Activated CD4-positive, alpha-beta T cell treated with anti-CD3 and anti-CD28 coated beads, Interleukin-2, Interleukin-4, amounts not matched to agents 100 ng/mL and 50 ng/mL, durations not matched to agents 16 hours and 8 hours (primary cell): Measurements from ENCODE around the gene PGPEP1.
A peak's percentile ranks its signal among the peaks of the same experiment; 100 is the strongest.
"Not testable (repeated sequence)": the region's sequence is repeated elsewhere in the genome, so short reads cannot be mapped to it uniquely, and the experiment has no call there.

Source experiments
- DNase-seq: peaks from one replicate; pipeline ENCODE4 v3.0.0-alpha.2; 2020; ENCODE audit warnings: low spot score

Gene PGPEP1

DNA sequence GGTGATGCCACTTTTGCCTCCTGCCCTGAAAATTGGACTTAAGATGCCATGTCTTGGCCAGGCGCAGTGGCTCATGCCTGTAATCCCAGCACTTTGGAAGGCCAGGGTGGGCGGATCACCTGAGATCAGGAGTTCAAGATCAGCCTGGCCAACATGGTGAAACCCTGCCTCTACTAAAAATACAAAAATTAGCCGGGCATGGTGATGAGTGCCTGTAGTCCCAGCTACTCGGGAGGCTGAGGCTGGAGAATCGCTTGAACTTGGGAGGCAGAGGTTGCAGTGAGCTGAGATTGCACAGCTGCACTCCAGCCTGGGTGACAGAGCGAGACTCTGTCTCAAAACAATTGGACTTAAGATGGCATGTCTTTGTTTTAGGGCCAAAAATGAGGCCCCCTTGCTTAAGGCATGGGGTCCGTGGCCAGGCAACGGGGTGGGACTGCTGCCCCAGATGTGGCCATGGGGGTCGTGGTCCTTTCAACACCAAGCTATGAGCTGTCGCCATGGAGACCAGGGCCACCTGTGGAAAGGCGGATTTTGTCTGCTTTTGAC, 24.0 kb downstream of the PGPEP1 start:
- DNase-seq = not testable (repeated sequence)

DNA sequence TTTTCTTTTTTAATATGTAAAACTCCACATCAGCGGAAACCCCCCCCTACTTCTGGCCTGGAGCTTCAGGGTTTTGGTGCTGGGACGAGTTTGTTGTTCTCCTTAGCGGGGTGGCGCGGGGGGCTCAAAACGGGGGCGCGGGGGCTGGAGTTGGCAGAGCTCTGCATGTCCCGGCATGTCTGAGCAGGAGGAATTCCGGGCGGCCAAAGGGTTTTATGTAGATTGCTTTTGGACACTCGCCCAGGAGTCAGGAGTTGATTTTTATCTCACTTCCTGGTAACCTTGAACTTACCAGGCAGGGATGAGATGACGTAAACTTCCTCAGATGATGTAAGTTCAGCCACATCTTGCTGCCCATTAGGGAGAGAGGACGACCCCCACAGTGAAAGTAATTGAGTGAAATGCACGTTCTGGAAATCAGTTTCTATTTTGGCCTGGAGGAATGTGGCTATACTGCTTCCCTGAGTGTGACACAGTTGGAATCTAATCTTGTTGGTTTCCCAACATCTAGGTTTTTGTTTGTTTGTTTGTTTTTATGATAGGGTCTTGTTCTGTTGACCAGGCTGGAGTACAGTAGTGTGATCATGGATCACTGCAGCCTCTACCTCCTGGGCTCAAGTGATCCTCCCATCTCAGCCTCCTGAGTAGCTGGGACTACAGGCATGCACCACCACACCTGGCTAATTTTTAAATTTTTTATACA, 24.6 kb downstream of the PGPEP1 start:
- DNase-seq = no peak

DNA sequence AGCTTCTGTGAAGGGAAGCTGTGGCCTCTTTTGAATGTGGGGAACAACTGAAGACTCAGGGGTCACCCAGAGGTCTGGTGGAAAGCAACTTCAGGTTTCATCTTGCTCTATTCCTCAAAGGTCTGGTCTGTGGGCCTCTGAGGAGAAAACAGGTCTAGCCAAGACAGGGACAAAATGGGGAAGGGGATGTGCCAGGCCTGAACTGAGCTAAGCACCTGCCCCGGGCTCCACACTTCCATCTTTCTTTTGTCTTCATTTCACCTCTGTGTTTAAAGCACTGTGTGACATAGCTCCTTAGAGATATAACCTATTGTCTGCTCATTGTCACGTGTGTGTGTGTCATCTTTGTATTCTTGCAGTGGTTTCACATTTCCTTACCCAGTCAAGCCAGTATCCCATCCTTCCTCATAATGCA, 25.6 kb downstream of the PGPEP1 start:
- no peak for DNase-seq

DNA sequence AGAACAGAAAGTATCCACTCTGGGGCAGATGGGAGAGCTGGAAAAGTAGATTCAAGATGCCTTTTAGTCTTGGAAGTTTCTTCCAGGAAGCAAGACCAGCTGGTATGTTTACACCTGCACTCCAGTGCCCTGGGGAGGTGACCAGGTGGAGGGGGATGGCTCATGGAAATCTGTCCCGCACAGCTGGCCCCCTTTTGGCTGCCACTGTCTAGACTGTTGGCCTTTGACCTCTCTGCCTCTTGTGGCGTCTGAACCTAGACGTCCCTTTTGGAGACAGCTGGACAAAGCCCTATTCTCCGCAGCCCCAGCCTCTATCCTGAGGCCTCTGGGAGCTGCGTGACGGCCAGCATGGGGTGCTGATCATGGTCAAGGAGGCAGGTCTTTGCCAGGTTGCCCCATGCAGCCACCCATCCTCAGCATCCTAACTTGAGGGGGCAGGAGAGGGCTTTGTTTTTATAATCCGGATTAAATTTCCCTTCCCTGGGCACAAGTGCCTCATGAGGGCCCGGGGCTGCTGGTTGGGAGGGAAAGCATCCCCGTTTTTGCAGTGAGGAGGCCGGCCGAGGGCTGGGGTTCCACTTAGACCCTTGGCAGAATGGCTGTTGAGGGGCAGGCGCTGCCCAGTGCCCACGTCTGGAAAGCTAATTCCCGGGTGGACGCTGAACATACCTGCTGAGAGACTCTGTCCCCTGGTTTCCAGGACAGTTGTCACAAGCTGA, 28.3 kb downstream of the PGPEP1 start:
- DNase-seq = no peak

DNA sequence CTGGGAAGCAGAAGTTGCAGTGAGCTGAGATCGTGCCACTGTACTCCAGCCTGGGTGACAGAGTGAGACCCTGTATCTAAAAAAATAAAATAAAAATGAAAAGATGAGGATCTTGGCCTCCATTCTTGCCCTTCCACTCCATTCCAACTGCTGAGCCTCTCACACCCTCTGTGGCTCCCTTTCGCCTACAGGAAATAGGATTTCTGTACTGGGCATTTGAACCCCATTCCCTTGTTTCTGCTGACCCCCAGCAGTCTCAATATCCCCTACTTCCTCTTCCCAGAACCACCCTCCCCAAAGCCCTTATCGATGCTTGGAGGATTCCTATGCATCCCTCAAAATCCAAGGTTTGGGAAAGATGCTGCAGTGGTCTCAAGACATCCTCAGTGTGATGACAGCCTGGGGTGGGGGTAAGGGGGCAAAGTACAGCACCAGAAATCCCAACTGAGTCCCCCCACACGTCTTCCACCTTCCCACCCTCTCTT, 33.1 kb downstream of the PGPEP1 start:
- DNase-seq = no peak

DNA sequence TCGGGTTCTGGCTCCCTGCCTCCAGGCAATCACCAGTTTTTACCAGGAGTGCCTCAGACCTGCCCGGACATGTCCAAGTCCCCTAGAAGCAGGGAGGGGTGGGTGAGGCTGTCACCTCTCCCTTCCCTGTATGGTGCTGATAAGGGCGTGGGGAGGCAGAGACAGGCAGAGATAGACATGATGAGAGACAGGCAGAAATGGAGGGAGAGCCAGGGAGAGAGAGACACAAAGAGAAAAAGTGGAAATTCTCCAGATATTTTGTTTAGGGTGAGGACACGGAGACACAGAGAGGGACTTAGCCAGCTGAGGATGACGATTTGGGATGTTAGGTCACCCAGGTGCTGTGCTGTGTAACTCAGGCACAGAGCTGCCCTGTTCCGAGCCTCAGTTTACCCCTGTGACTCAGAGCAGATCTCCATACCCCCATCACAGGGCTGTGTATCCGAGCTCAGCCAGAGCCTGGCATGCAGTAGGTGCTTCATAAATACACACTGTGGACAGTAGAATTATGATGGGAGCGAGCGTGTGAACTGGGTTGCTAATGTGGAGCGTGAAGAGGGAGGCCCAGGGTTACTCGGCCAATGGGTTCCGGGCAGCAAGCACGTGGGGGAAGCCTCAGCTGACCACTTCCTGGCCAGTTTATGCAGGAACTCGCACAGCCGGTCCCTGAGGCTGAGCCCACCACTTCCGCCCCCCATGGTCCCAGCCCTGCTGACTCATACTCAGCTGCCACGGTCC, 33.7 kb downstream of the PGPEP1 start:
- DNase-seq = peak; percentile 77

DNA sequence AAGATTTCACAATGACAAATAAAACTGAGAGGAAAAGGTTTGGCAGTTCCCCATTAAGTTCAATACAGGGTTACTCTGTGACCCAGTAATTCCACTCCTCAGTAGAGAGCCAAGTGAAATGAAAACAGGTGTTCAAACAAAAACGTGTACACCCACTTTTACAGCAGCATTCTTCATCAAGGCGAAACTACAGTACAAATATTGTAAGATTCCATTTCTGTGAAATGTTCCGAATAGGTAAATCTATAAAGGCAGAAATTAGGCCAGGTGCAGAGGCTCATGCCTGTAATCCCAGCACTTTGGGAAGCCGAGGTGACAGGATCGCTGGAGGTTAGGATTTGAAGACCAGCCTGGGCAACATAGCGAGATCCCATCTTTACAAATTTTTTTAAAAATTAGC, 36.6 kb downstream of the PGPEP1 start:
- DNase-seq = no peak

DNA sequence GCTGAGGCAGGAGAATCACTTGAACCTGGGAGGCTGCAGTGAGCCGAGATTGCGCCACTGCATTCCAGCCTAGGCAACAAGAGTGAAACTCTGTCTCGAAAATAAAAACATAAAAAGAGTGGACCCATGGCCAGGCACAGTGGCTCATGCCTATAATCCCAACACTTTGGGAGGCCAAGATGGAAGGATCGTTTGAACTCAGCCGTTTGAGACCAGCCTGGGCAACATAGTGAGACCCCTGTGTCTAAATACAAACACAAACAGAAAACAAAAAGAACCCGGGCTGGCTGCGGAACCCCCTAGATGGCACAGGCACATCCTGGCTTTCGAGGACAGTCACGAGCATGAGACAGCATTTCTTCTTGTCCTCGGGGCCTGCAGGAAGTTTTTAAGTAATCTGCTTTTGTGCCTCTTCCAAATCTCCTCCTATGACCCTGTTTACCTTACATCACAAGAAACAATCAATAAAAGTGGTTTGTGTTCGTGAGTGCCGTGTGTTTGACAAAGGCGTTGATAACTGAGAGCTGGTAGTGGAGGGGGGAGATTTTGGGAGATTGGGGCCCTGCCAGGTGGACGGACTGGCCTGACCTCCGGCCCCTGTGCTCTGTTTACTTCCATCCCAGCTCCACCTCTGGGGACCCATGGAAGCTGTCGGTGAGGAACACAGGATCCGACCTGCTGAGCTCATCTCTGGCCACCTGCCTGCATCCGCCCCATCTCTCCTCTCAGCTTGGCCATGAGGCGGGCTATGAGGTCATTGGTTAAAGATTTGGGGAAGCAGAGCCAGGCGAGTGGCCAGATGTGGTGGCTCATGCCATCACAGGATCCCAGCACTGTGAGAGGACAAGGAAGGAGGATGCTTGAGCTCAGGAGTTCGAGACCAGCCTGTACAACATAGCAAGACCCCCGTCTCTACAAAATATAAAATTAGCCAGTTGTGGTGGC, 39.7 kb downstream of the PGPEP1 start:
- DNase-seq = no peak

DNA sequence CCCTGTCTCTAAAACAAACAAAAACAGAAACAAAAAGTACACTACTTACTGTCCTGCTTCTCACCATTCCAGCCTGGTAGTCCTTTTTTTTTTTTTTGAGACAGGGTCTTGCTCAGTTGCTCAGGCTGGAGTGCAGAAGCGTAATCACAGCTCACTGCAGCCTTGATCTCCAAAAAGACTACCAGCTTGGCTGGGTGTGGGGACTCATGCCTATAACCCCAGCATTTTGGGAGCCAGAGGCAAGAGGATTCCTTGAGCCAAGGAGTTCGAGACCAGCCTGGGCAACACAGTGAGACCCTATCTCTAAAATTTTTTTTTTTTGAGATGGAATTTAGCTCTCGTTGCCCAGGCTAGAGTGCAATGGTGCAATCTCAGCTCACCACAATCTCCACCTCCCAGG, 40.4 kb downstream of the PGPEP1 start:
- DNase-seq = no peak

DNA sequence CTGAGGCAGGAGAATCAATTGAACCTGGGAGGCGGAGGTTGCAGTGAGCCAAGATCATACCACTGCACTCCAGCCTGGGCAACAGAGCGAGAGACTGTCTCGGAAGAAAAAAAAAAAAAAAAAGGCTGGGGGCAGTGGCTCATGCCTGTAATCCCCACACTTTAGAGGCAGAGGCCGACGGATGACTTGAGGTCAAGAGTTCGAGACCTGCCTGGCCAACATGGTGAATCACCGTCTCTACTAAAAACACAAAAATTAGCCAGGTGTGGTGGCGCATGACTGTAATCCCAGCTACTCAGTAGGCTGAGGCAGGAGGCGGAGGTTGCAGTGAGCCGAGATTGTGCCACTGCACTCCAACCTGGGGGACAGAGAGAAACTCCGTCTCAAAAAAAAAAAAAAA, 43.2 kb downstream of the PGPEP1 start:
- DNase-seq = not testable (repeated sequence)

DNA sequence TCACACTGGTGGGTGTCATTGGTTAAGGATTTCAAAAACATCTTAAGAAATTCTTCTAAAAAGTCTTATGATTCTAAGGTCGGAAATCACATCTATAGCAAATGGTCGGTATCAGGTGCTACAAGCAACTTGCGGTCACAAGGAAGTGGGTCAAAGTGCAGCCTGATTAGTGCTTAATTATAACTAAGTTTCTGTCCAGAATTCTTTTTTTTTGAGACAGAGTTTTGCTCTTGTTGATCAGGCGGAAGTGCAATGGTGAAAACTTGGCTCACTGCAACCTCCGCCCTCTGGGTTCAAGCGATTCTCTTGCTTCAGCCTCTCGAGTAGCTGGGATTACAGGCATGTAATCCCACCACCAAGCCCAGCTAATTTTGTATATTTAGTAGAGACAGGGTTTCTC, 44.4 kb downstream of the PGPEP1 start:
- DNase-seq = no peak

DNA sequence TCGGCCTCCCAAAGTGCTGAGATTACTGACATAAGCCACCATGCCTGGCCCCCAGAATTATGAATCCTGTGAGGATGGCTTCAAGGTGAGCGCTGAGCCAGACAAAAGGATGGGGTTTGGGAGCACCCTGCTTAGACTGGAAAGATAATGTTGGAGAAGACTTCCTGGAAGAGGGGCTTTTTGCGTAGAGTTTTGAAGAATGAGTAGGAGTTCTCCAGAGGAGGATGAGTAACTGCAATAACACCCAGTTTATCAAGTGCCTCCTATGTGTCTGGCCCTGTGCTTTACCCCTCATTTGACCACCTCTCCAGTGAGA, 44.9 kb downstream of the PGPEP1 start:
- no peak for DNase-seq

DNA sequence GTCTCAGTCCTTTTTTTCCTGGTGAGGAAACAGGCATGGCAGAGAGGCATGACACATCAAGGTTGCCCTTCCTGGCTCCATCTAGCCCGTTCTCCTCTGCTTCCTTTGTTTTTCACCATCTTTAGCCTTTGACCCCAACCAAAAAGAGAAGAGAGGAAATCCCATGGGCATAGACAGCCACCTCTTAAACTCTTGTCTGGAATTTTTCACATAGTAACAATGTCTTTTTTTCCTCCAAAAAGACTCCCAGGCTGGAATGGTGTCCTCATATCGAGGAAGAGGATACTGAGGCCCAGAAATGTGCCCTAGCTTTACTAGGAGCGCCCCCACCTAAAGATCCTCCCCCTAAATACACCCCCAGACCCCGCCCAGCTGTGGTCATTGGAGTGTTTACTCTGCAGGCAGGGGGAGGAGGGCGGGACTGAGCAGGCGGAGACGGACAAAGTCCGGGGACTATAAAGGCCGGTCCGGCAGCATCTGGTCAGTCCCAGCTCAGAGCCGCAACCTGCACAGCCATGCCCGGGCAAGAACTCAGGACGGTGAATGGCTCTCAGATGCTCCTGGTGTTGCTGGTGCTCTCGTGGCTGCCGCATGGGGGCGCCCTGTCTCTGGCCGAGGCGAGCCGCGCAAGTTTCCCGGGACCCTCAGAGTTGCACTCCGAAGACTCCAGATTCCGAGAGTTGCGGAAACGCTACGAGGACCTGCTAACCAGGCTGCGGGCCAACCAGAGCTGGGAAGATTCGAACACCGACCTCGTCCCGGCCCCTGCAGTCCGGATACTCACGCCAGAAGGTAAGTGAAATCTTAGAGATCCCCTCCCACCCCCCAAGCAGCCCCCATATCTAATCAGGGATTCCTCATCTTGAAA, 45.5 kb downstream of the PGPEP1 start, which contains the start of gene GDF15:
Gene GDF15 (plus strand): TSS at position 484 of the 868 bp plus-strand sequence. CDS start 32 bp downstream, at position 516.
- DNase-seq = peak; percentile 31

DNA sequence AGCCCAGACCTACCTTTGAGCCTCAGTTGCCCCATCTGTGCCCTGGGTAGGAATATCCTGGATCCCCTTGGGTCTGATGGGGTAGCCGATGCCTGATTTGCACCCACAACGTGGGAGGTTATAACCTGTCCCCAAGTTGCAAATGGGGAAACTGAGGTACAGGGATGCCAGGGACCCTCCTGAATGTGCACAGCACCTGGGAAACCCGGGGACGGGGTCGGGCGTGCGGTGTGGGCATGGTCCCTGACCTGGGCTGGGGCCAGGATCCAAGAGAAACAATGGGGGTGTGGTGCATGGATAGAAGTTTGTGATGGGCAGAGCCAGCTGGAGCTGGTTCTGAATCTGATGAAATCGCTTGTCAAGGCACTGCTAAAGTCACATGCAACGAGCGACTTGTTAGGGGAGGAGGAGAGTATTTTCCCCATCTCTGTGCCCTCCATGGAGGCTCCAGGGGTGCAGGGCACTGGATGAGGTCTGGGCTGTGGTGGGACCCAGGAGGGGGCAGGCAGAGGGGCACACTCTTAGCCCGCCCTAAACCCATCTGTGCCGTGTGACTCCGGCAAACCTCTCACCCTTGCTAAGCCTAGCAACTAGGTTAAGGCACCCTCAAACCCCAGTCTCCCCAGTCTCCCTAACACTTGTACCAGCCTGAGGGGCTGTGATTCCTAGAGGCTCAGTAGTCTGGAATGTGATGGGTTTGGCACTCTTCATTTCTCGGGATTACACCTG, 46.3 kb downstream of the PGPEP1 start:
- no peak for DNase-seq

DNA sequence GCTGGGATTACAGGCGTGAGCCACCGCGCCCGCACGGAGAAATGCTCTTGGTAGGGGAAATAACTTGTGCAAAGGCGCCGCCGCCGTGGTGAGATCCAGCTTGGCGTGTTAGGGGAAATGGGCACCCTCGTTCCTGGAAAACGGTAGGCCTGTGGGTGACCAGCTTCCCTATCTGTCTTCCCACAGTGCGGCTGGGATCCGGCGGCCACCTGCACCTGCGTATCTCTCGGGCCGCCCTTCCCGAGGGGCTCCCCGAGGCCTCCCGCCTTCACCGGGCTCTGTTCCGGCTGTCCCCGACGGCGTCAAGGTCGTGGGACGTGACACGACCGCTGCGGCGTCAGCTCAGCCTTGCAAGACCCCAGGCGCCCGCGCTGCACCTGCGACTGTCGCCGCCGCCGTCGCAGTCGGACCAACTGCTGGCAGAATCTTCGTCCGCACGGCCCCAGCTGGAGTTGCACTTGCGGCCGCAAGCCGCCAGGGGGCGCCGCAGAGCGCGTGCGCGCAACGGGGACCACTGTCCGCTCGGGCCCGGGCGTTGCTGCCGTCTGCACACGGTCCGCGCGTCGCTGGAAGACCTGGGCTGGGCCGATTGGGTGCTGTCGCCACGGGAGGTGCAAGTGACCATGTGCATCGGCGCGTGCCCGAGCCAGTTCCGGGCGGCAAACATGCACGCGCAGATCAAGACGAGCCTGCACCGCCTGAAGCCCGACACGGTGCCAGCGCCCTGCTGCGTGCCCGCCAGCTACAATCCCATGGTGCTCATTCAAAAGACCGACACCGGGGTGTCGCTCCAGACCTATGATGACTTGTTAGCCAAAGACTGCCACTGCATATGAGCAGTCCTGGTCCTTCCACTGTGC, 47.9 kb downstream of the PGPEP1 start:
- peak; percentile 88 for DNase-seq

DNA sequence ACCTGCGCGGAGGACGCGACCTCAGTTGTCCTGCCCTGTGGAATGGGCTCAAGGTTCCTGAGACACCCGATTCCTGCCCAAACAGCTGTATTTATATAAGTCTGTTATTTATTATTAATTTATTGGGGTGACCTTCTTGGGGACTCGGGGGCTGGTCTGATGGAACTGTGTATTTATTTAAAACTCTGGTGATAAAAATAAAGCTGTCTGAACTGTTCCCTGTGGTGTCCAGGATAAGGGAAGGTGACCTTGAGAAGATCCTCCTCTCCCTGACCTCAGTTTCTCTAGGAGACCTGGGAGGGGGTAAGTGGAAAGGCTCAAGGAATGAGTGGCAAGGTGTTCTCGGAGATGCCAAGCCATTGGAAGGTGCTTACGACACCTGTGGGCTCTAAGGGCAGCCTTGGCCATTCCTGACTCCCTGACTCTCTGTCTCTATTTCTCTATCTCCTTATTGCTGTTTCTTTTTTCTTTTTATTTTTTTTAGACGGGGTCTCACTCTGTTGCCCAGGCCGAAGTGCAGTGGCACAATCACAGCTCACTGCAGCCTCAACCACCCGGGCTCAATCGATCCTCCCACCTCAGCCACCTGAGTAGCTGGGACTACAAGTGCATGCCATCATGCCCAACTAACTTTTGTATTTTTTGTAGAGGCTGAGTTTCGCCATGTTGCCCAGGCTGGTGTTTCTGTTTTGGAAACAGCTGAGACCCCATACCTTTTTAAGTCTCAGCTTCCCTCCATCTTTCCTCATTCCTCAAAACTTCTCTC, 48.7 kb downstream of the PGPEP1 start:
- DNase-seq = no peak

DNA sequence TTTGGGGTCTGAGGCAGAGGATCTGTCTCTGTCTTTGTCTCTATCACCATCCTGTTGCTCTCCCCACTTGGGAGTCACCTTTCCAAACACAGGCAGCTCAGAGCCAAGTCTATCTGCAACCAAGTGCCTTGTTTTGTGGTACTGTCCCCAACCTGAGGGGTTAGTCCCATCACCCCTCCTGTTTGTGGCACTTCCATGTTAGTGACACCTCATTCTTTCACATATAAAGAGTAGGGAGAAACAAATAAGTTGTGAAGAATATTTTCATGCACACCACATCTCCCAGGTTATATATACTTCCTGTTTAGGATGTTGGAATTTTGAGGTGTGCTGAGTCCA, 49.3 kb downstream of the PGPEP1 start:
- DNase-seq = no peak
